SU-DHL-6 (cell line): ENCODE results near the gene TCEA3.

Experiments used
- H2AFZ ChIP-seq: fragments of 200-600 bp; sonication (generic); 2 replicates; pipeline ENCODE4 v1.6.1; 2014; ENCODE audit warnings: low read depth, mild to moderate bottlenecking, moderate library complexity, mixed read lengths, antibody characterized with exemption, low read length; ENCODE audit not compliant: severe bottlenecking
- H3F3A ChIP-seq: fragments of 200-600 bp; shearing (Covaris generic); 2 replicates; pipeline ENCODE4 v1.6.0; 2016; ENCODE audit warnings: antibody characterized with exemption, mild to moderate bottlenecking; ENCODE audit not compliant: insufficient read depth
- H3K27ac ChIP-seq: fragments of 200-600 bp; sonication (generic); 2 replicates; pipeline ENCODE4 v1.5.1; 2016; ENCODE audit warnings: low read depth, mild to moderate bottlenecking, low read length, moderate library complexity, mixed read lengths
- H3K27me3 ChIP-seq: fragments of 200-600 bp; sonication (generic), shearing (Covaris generic); 2 replicates; pipeline ENCODE4 v1.6.0; 2014; ENCODE audit warnings: mild to moderate bottlenecking, low read length
- H3K36me3 ChIP-seq: fragments of 200-600 bp; sonication (generic); 2 replicates; pipeline ENCODE4 v1.6.1; 2014; ENCODE audit warnings: mild to moderate bottlenecking, low read length, mixed read lengths
- H3K4me2 ChIP-seq: fragments of 300-600, 200-600 bp; shearing (Covaris generic), sonication (generic); 2 replicates; pipeline ENCODE4 v1.6.0; 2014; ENCODE audit warnings: low read length, low read depth, mild to moderate bottlenecking; ENCODE audit not compliant: poor library complexity, severe bottlenecking
- H3K4me3 ChIP-seq: fragments of 200-600 bp; sonication (generic); 2 replicates; pipeline ENCODE4 v1.5.1; 2014; ENCODE audit warnings: antibody characterized with exemption, low read length, mild to moderate bottlenecking, mixed read lengths; ENCODE audit not compliant: insufficient read depth, poor library complexity, severe bottlenecking
- H3K79me2 ChIP-seq: fragments of 200-600 bp; sonication (generic); 2 replicates; pipeline ENCODE4 v1.6.1; 2014; ENCODE audit warnings: mild to moderate bottlenecking, low read length, moderate library complexity; ENCODE audit not compliant: insufficient read depth
- H3K9ac ChIP-seq: fragments of 200-600 bp; sonication (generic); 2 replicates; pipeline ENCODE4 v1.7.0; 2014; ENCODE audit warnings: mild to moderate bottlenecking, low read length
- H3K9me2 ChIP-seq: fragments of 200-600 bp; sonication (generic); replicated peaks from 2 replicates; pipeline ENCODE4 v1.6.1; 2014; ENCODE audit warnings: low read length; ENCODE audit not compliant: insufficient read depth
- H3K9me3 ChIP-seq: fragments of 200-600 bp; sonication (generic); 2 replicates; pipeline ENCODE4 v1.6.1; 2014; ENCODE audit warnings: low read length, mixed read lengths; ENCODE audit not compliant: insufficient read depth
- H4K20me1 ChIP-seq: fragments of 200-600 bp; sonication (generic); 2 replicates; pipeline ENCODE4 v1.6.1; 2014; ENCODE audit warnings: low read depth, mild to moderate bottlenecking, antibody characterized with exemption, low read length, moderate library complexity, mixed read lengths
- CTCF ChIP-seq: fragments of 200-600 bp; sonication (generic); IDR thresholded peaks from one replicate; pipeline ENCODE4 v1.5.1; 2017; ENCODE audit warnings: antibody characterized with exemption, mild to moderate bottlenecking, low read length, moderate library complexity; ENCODE audit not compliant: insufficient read depth, poor library complexity, severe bottlenecking
- EZH2phosphoT487 ChIP-seq: fragments of 200-600 bp; sonication (generic), shearing (Covaris generic); conservative IDR thresholded peaks from 2 replicates; pipeline ENCODE4 v1.6.1; 2018; ENCODE audit warnings: mild to moderate bottlenecking, antibody characterized with exemption, low read length, moderate library complexity, mixed read lengths

TCEA3 gene

GRCh38 chr1:23448846-23449245 lies 24.3 kb upstream of the TCEA3 start:
- Histone ChIP-seq H3K36me3 (no peaks in the 10 kb centered on the region), H3K79me2 (no peaks in the 10 kb centered on the region), H4K20me1 (no peaks in the 10 kb centered on the region), H3K9me2 (no peaks in the 10 kb centered on the region), H3K4me3 (no peak overlapping the region), H3K27me3 (no peaks in the 10 kb centered on the region), H3K9ac (no peak overlapping the region), H3F3A (no peaks in the 10 kb centered on the region), H3K9me3 (no peaks in the 10 kb centered on the region), H3K4me2 (no peak overlapping the region), H3K27ac (no peak overlapping the region), H2AFZ (no peak overlapping the region)
- TF ChIP-seq CTCF (no peak), EZH2phosphoT487 (no peak)

DNA sequence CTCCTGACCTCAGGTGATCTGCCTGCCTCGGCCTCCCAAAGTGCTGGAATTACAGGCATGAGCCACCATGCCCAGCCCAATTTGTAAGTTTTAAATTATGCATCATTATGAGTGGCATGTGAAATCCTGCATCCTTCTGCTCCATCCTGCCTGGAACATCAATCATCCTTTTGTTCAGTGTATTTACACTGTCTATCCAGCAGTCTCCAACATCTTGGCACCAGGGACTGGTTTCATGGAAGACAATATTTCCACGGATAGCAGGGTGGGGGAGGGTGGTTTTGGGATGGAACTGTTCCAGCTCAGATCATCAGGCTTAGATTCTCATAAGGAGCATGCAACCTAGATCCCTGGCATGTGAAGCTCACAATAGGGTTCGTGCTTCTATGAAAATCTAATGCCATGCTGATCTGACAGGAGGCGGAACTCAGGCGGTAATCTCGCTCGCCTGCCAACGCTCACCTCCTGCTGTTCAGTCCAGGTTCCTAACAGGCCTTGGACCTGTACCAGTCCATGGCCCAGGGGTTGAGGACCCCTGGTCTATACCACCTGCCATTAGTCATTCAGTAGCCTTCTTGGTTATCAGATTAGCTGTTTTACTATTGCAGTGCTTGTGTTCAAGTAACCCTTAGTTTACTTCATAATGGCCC lies 22.2 kb upstream of the TCEA3 start:
- Histone ChIP-seq H3K27ac (no peak overlapping the region), H3K9me3 (no peaks in the 10 kb centered on the region), H3K9me2 (no peaks in the 10 kb centered on the region), H2AFZ (no peak overlapping the region), H3F3A (no peaks in the 10 kb centered on the region), H3K9ac (no peak overlapping the region), H3K36me3 (no peaks in the 10 kb centered on the region), H3K79me2 (no peaks in the 10 kb centered on the region), H3K4me3 (no peak overlapping the region), H3K4me2 (no peak overlapping the region), H4K20me1 (no peaks in the 10 kb centered on the region), H3K27me3 (no peaks in the 10 kb centered on the region)
- TF ChIP-seq CTCF (no peak), EZH2phosphoT487 (no peak)

GRCh38 chr1:23444596-23445390 lies 20.2 kb upstream of the TCEA3 start:
- H3K9ac ChIP-seq, result no peak overlapping the region
- H3K4me3 ChIP-seq, result no peak overlapping the region
- H3K9me3 ChIP-seq, result no peaks in the 10 kb centered on the region
- no peak overlapping the region for H3K27ac ChIP-seq
- no peak overlapping the region for H2AFZ ChIP-seq
- no peak for TF ChIP-seq EZH2phosphoT487
- TF ChIP-seq CTCF, result no peak
- no peaks in the 10 kb centered on the region for H3K79me2 ChIP-seq
- no peaks in the 10 kb centered on the region for H4K20me1 ChIP-seq
- H3K9me2 ChIP-seq, result no peaks in the 10 kb centered on the region
- H3K36me3 ChIP-seq, result no peaks in the 10 kb centered on the region
- no peak overlapping the region for H3K4me2 ChIP-seq
- H3K27me3 ChIP-seq, result no peaks in the 10 kb centered on the region
- no peaks in the 10 kb centered on the region for H3F3A ChIP-seq
